IMR-90 (cell line): ENCODE measurements around the gene RAPGEF5. TPM values are rescaled to one million over a fixed set of nuclear protein-coding genes. Genes with fewer than 3 reads are reported as not detected.

Source experiments
- ATAC-seq: fragments of 200-7000 bp; cut with Tn5 transposase; 2 replicates; pipeline ENCODE4 v1.9.1; 2020; ENCODE audit warnings: low read depth, mild to moderate bottlenecking, moderate library complexity
- BruUV-seq: library from RNA; stranded (reverse); fragments of 400-500 nt; replicated peaks from 2 replicates; lab custom pipeline; 2021; lab: Mats Ljungman, UMichigan
- CTCF ChIA-PET: fragments of 300-600 bp; formaldehyde crosslinking; extraction: SDS; loops from one replicate; lab custom pipeline; 2021; ENCODE audit warnings: antibody characterized with exemption; lab: Yijun Ruan, JAX
- POLR2A ChIA-PET: fragments of 300-600 bp; sonication (Branson Sonifier 250); formaldehyde crosslinking; loops from one replicate; lab custom pipeline; 2022; ENCODE audit warnings: antibody characterized with exemption; ENCODE audit not compliant: unreplicated experiment; lab: Charles Lee
- DNase-seq: peaks from one replicate; pipeline ENCODE4 v3.0.0; 2013
- H2AFZ ChIP-seq: replicated peaks from 2 replicates; pipeline ENCODE3; 2013; ENCODE audit warnings: low read length, mild to moderate bottlenecking; ENCODE audit not compliant: poor library complexity
- H2AK5ac ChIP-seq: 2 replicates; pipeline ENCODE4 v1.6.1; 2013; ENCODE audit warnings: low read depth, low read length, inconsistent platforms
- H2AK9ac ChIP-seq: replicated peaks from 2 replicates; pipeline ENCODE3; 2013; ENCODE audit warnings: mild to moderate bottlenecking, low read depth, low read length, moderate library complexity; ENCODE audit not compliant: poor library complexity
- H2BK120ac ChIP-seq: 2 replicates; pipeline ENCODE4 v1.6.1; 2013; ENCODE audit warnings: low read depth, low read length, inconsistent platforms
- H2BK15ac ChIP-seq: 3 replicates; pipeline ENCODE4 v1.6.1; 2013; ENCODE audit warnings: low read depth, low read length, inconsistent platforms
- H2BK20ac ChIP-seq: 2 replicates; pipeline ENCODE4 v1.6.1; 2013; ENCODE audit warnings: low read depth, mild to moderate bottlenecking, inconsistent platforms, low read length, moderate library complexity
- H2BK5ac ChIP-seq: 2 replicates; pipeline ENCODE4 v1.6.1; 2013; ENCODE audit warnings: mild to moderate bottlenecking, low read depth, low read length, inconsistent platforms; ENCODE audit not compliant: poor library complexity, severe bottlenecking
- H3K14ac ChIP-seq: replicated peaks from 2 replicates; pipeline ENCODE4 v1.6.1; 2013; ENCODE audit warnings: low read depth, low read length, inconsistent platforms
- H3K18ac ChIP-seq: 2 replicates; pipeline ENCODE4 v1.6.1; 2013; ENCODE audit warnings: low read depth, low read length, control low read depth
- H3K23ac ChIP-seq: 2 replicates; pipeline ENCODE4 v1.6.1; 2013; ENCODE audit warnings: low read depth, low read length, inconsistent platforms
- H3K27ac ChIP-seq: 2 replicates; pipeline ENCODE4 v1.5.1; 2013; ENCODE audit warnings: mild to moderate bottlenecking, control low read depth, low read length; ENCODE audit not compliant: insufficient read depth
- H3K27me3 ChIP-seq: 2 replicates; pipeline ENCODE4 v1.6.1; 2013; ENCODE audit warnings: low read length; ENCODE audit not compliant: control insufficient read depth, insufficient read depth
- H3K36me3 ChIP-seq: 2 replicates; pipeline ENCODE4 v1.6.1; 2013; ENCODE audit warnings: low read length, mixed read lengths; ENCODE audit not compliant: control insufficient read depth, insufficient read depth
- H3K4ac ChIP-seq: 2 replicates; pipeline ENCODE4 v1.6.1; 2013; ENCODE audit warnings: low read depth, low read length, inconsistent platforms
- H3K4me1 ChIP-seq: 2 replicates; pipeline ENCODE4 v1.6.1; 2013; ENCODE audit warnings: low read length, mixed read lengths; ENCODE audit not compliant: control insufficient read depth, insufficient read depth
- H3K4me2 ChIP-seq: 2 replicates; pipeline ENCODE4 v1.6.1; 2013; ENCODE audit warnings: low read depth, mild to moderate bottlenecking, control low read depth, low read length, moderate library complexity
- H3K4me3 ChIP-seq: 2 replicates; pipeline ENCODE4 v1.5.1; 2013; ENCODE audit warnings: low read depth, mild to moderate bottlenecking, control low read depth, low read length, moderate library complexity; ENCODE audit not compliant: insufficient read depth
- H3K56ac ChIP-seq: 2 replicates; pipeline ENCODE4 v1.6.1; 2013; ENCODE audit warnings: low read length, inconsistent platforms; ENCODE audit not compliant: insufficient read depth; ENCODE audit errors: extremely low read depth
- H3K79me1 ChIP-seq, 2 experiments: 2 replicates each; pipeline ENCODE4 v1.6.1; 2013; ENCODE audit warnings: low read length in 2 of 2, inconsistent platforms in 1 of 2, low read depth in 1 of 2
- H3K9ac ChIP-seq: 2 replicates; pipeline ENCODE4 v1.6.1; 2013; ENCODE audit warnings: low read depth, low read length, control low read depth
- H3K9me1 ChIP-seq: 2 replicates; pipeline ENCODE4 v1.6.1; 2013; ENCODE audit warnings: low read length, inconsistent platforms; ENCODE audit not compliant: insufficient read depth
- H3K9me3 ChIP-seq: 2 replicates; pipeline ENCODE4 v1.6.1; 2013; ENCODE audit warnings: low read length; ENCODE audit not compliant: control insufficient read depth, insufficient read depth
- H4K20me1 ChIP-seq: 2 replicates; pipeline ENCODE4 v1.6.1; 2013; ENCODE audit warnings: low read length, inconsistent platforms; ENCODE audit not compliant: insufficient read depth
- H4K5ac ChIP-seq: 2 replicates; pipeline ENCODE4 v1.6.1; 2013; ENCODE audit warnings: mild to moderate bottlenecking, low read depth, low read length, control low read depth
- H4K8ac ChIP-seq, 2 experiments: 2 replicates each; pipeline ENCODE4 v1.6.1; 2013; ENCODE audit warnings: low read depth in 2 of 2, low read length in 2 of 2, control low read depth in 1 of 2, inconsistent platforms in 1 of 2
- H4K91ac ChIP-seq: 2 replicates; pipeline ENCODE4 v1.6.1; 2013; ENCODE audit warnings: low read depth, low read length, inconsistent platforms; ENCODE audit not compliant: insufficient read depth
- BHLHE40 ChIP-seq: fragments of 150-350 bp; IDR thresholded peaks from 2 replicates; pipeline ENCODE4 v1.6.1; 2016; ENCODE audit warnings: mild to moderate bottlenecking, low read depth, low read length
- CEBPB ChIP-seq: IDR thresholded peaks from 2 replicates; pipeline ENCODE4 v1.6.1; 2012; ENCODE audit warnings: low read depth, low read length, improper control_type of control experiment
- CHD1 ChIP-seq: IDR thresholded peaks from 2 replicates; pipeline ENCODE4 v1.6.1; 2012; ENCODE audit warnings: low read depth, low read length, improper control_type of control experiment
- ELK1 ChIP-seq: fragments of 150-350 bp; IDR thresholded peaks from 2 replicates; pipeline ENCODE4 v1.6.1; 2016; ENCODE audit warnings: low read depth, mild to moderate bottlenecking, low read length, moderate library complexity, borderline replicate concordance
- FOS ChIP-seq: fragments of 150-350 bp; IDR thresholded peaks from 2 replicates; pipeline ENCODE4 v1.6.1; 2016; ENCODE audit warnings: low read depth, low read length
- MAFK ChIP-seq: IDR thresholded peaks from 2 replicates; pipeline ENCODE4 v1.6.1; 2012; ENCODE audit warnings: low read depth, low read length, improper control_type of control experiment
- MAZ ChIP-seq: IDR thresholded peaks from 2 replicates; pipeline ENCODE4 v1.6.1; 2012; ENCODE audit warnings: low read depth, mild to moderate bottlenecking, low read length, improper control_type of control experiment, moderate library complexity, borderline replicate concordance
- MXI1 ChIP-seq: IDR thresholded peaks from 2 replicates; pipeline ENCODE4 v1.6.1; 2012; ENCODE audit warnings: low read depth, mild to moderate bottlenecking, low read length, moderate library complexity, borderline replicate concordance
- NFE2L2 ChIP-seq: fragments of 150-350 bp; IDR thresholded peaks from 2 replicates; pipeline ENCODE4 v1.6.1; 2016; ENCODE audit warnings: low read depth, mild to moderate bottlenecking, low read length
- POLR2A ChIP-seq: IDR thresholded peaks from 2 replicates; pipeline ENCODE4 v1.6.1; 2012; ENCODE audit warnings: mild to moderate bottlenecking, low read depth, low read length
- RAD21 ChIP-seq: IDR thresholded peaks from 2 replicates; pipeline ENCODE4 v1.6.1; 2012; ENCODE audit warnings: low read length, improper control_type of control experiment
- RCOR1 ChIP-seq: IDR thresholded peaks from 2 replicates; pipeline ENCODE4 v1.6.1; 2012; ENCODE audit warnings: mild to moderate bottlenecking, low read length, improper control_type of control experiment; ENCODE audit not compliant: insufficient replicate concordance
- RFX5 ChIP-seq: IDR thresholded peaks from 2 replicates; pipeline ENCODE4 v1.8.0; 2012; ENCODE audit warnings: low read depth, mild to moderate bottlenecking, low read length, moderate library complexity
- SMC3 ChIP-seq: fragments of 150-350 bp; IDR thresholded peaks from 2 replicates; pipeline ENCODE4 v1.6.1; 2016; ENCODE audit warnings: low read depth, mild to moderate bottlenecking, antibody characterized with exemption, low read length, moderate library complexity
- WGBS, 2 experiments: methylation state at CpG; one replicate each; pipeline versions ENCODE4 v1.1.5 to v1.1.7; 2013; ENCODE audit warnings: missing lambda C conversion rate in 2 of 2; ENCODE audit not compliant: insufficient read length in 1 of 2; ENCODE audit errors: extremely low coverage in 2 of 2; 5-methylcytosine and 5-hydroxymethylcytosine counted together
- dilution Hi-C: fragments of 300-500 bp; cut with HindIII; formaldehyde crosslinking; loops from one replicate; pipeline ENCODE4 v1.14.3; 2018; ENCODE audit warnings: low sequenced_read_pairs; ENCODE audit not compliant: unreplicated experiment
- in situ Hi-C: fragments of 300-500 bp; cut with MboI; formaldehyde crosslinking; loops from 3 replicates; pipeline ENCODE4 v1.14.3; 2019; ENCODE audit warnings: low sequenced_read_pairs, inconsistent platforms, mixed read lengths
- intact Hi-C: fragments of 100-400 bp; cut with micrococcal nuclease; formaldehyde crosslinking; loops from 2 replicates; pipeline ENCODE4 v1.10.0; 2022
- polyA plus RNA-seq, 3 experiments: library from polyadenylated mRNA; depleted of rRNA; stranded (reverse); fragments of >200 nt; gene quantifications; 2 replicates each; pipeline ENCODE4 v1.2.3, GENCODE V29; 2012; ENCODE audit warnings: low replicate concordance in 1 of 3
- total RNA-seq: library from RNA; depleted of rRNA; stranded (reverse); fragments of >200 nt; gene quantifications from 2 replicates; pipeline ENCODE4 v1.2.3, GENCODE V29; 2012
- TF ChIP-seq, protein P1 (sequence below): conservative IDR thresholded peaks from 2 replicates; pipeline ENCODE4 v1.5.1; 2012; ENCODE audit warnings: mild to moderate bottlenecking, low read depth, low read length, improper control_type of control experiment
- TF ChIP-seq, protein P2 (sequence below): fragments of 150-350 bp; IDR thresholded peaks from 2 replicates; pipeline ENCODE4 v1.6.1; 2017; ENCODE audit warnings: mild to moderate bottlenecking, antibody characterized with exemption, low read length, low read depth

The RAPGEF5 gene
- total and polyA plus RNA-seq, 2 of the 4 experiments (the other 2 are of a cell fraction), result 0.05 to 0.18 TPM

DNA sequence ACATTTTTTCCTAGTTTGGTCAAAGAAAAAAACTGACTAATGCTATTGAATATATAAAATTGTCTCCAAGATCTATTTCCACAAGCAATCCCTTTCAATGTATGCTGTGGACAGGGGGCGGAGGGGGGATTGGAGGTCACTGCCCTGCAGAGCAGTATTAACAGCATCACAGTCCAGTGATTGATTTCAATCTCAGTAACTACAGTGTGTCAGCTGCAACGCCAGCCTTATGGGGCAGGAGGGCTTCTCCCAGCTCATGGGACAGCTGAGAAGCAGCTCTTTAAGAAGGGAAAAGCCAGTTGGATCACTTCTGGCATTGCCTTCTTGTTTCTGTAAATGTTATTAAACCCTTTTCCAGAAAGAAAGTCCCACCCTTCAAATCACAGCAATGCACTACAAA is 65.0 kb downstream of the RAPGEF5 start:
- no peak overlapping the region for H3K4me3 ChIP-seq
- H2AK9ac ChIP-seq, result no peak overlapping the region
- no peak overlapping the region for H3K56ac ChIP-seq
- H3K18ac ChIP-seq, result no peak overlapping the region
- ChIA-PET POLR2A (no interaction called here), CTCF (interaction anchor here (1.0 kb wide), 1 partner anchor 182 kb away, joined by 4 read pairs; no protein-coding TSS in a partner anchor)
- no peak for ATAC-seq
- H2BK5ac ChIP-seq, result no peak overlapping the region
- dilution Hi-C loops (no loop called here), in situ Hi-C loops (no loop called here), intact Hi-C loops (no loop called here)
- H3K23ac ChIP-seq, result no peak overlapping the region
- no peaks in the 10 kb centered on the region for H3K36me3 ChIP-seq
- H2AK5ac ChIP-seq, result no peak overlapping the region
- H3K4me1 ChIP-seq, result no peaks in the 10 kb centered on the region
- no peaks in the 10 kb centered on the region for H4K20me1 ChIP-seq
- no peak overlapping the region for H3K4ac ChIP-seq
- TF ChIP-seq RAD21 (no peak), MAZ (no peak), BHLHE40 (no peak), FOS (no peak), RFX5 (no peak), SMC3 (no peak), CEBPB (no peak), CHD1 (no peak), MXI1 (no peak), RCOR1 (no peak), POLR2A (no peak), MAFK (no peak), NFE2L2 (no peak), ELK1 (no peak)
- TF ChIP-seq, protein P1, sequence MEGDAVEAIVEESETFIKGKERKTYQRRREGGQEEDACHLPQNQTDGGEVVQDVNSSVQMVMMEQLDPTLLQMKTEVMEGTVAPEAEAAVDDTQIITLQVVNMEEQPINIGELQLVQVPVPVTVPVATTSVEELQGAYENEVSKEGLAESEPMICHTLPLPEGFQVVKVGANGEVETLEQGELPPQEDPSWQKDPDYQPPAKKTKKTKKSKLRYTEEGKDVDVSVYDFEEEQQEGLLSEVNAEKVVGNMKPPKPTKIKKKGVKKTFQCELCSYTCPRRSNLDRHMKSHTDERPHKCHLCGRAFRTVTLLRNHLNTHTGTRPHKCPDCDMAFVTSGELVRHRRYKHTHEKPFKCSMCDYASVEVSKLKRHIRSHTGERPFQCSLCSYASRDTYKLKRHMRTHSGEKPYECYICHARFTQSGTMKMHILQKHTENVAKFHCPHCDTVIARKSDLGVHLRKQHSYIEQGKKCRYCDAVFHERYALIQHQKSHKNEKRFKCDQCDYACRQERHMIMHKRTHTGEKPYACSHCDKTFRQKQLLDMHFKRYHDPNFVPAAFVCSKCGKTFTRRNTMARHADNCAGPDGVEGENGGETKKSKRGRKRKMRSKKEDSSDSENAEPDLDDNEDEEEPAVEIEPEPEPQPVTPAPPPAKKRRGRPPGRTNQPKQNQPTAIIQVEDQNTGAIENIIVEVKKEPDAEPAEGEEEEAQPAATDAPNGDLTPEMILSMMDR, result no peak
- TF ChIP-seq, protein P2, sequence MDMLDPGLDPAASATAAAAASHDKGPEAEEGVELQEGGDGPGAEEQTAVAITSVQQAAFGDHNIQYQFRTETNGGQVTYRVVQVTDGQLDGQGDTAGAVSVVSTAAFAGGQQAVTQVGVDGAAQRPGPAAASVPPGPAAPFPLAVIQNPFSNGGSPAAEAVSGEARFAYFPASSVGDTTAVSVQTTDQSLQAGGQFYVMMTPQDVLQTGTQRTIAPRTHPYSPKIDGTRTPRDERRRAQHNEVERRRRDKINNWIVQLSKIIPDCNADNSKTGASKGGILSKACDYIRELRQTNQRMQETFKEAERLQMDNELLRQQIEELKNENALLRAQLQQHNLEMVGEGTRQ, result no peak
- H2BK120ac ChIP-seq, result no peak overlapping the region
- H3K9ac ChIP-seq, result no peak overlapping the region
- no peak overlapping the region for H3K14ac ChIP-seq
- H3K9me3 ChIP-seq, result no peaks in the 10 kb centered on the region
- H3K9me1 ChIP-seq, result no peaks in the 10 kb centered on the region
- no peak overlapping the region for H2BK15ac ChIP-seq
- no peaks in the 10 kb centered on the region for H3K79me1 ChIP-seq
- no peak overlapping the region for H4K91ac ChIP-seq
- no peak overlapping the region for H2BK20ac ChIP-seq
- no peak overlapping the region for H3K4me2 ChIP-seq
- DNase-seq, result no peak
- H2AFZ ChIP-seq, result no peak overlapping the region
- no peak overlapping the region for H3K27ac ChIP-seq
- no TSS peak for BruUV-seq
- H4K8ac ChIP-seq, result no peak overlapping the region
- WGBS, 2 experiments, result no CpG with 5 or more reads among the region's 2 CpGs
- H4K5ac ChIP-seq, result no peak overlapping the region
- peaks cover 2% of the 10 kb centered on the region for H3K27me3 ChIP-seq
